Measurements from ENCODE around the gene SEMA4B.

The SEMA4B gene

DNA sequence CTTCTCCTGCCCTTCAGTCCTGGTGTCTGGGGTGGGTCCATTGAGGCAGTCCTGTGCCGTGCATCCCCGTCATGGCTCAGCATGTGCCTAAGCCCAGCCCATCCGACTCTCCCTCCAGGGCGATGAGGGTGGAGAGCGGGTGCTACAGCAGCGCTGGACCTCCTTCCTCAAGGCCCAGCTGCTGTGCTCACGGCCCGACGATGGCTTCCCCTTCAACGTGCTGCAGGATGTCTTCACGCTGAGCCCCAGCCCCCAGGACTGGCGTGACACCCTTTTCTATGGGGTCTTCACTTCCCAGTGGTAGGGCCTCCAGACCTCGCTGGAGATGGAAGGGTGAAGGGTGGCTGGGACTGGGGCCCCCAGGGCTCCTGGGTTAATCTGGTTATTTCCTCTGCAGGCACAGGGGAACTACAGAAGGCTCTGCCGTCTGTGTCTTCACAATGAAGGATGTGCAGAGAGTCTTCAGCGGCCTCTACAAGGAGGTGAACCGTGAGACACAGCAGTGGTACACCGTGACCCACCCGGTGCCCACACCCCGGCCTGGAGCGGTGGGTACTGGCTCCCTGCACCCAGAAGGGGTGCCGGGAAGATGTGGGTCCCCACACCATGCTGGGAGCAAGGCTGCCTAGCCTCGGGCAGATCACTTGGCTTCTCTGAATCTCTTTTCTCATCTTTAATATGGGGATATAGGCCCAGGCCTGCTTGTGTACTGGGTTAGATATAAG, 22.5 kb downstream of the SEMA4B start:
- no peak for DNase-seq (ENCODE audit: low spot score)
- TF ChIP-seq, protein P1, sequence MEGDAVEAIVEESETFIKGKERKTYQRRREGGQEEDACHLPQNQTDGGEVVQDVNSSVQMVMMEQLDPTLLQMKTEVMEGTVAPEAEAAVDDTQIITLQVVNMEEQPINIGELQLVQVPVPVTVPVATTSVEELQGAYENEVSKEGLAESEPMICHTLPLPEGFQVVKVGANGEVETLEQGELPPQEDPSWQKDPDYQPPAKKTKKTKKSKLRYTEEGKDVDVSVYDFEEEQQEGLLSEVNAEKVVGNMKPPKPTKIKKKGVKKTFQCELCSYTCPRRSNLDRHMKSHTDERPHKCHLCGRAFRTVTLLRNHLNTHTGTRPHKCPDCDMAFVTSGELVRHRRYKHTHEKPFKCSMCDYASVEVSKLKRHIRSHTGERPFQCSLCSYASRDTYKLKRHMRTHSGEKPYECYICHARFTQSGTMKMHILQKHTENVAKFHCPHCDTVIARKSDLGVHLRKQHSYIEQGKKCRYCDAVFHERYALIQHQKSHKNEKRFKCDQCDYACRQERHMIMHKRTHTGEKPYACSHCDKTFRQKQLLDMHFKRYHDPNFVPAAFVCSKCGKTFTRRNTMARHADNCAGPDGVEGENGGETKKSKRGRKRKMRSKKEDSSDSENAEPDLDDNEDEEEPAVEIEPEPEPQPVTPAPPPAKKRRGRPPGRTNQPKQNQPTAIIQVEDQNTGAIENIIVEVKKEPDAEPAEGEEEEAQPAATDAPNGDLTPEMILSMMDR (IDR thresholded peaks at IDR 0.05; ENCODE audit: extremely low read depth, missing control alignments): no peak

DNA sequence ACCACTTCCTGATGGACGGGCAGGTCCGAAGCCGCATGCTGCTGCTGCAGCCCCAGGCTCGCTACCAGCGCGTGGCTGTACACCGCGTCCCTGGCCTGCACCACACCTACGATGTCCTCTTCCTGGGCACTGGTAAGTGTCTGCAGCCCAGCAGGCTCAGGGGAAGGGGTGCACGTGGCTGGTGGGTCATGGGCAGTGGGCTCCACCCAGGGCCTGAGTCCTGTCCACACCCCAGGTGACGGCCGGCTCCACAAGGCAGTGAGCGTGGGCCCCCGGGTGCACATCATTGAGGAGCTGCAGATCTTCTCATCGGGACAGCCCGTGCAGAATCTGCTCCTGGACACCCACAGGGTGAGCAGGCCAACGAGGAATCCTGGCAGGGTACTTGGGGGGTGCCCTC, 23.9 kb downstream of the SEMA4B start:
- TF ChIP-seq, protein P1 (IDR thresholded peaks at IDR 0.05; ENCODE audit: extremely low read depth, missing control alignments): no peak
- no peak for DNase-seq (ENCODE audit: low spot score)

DNA sequence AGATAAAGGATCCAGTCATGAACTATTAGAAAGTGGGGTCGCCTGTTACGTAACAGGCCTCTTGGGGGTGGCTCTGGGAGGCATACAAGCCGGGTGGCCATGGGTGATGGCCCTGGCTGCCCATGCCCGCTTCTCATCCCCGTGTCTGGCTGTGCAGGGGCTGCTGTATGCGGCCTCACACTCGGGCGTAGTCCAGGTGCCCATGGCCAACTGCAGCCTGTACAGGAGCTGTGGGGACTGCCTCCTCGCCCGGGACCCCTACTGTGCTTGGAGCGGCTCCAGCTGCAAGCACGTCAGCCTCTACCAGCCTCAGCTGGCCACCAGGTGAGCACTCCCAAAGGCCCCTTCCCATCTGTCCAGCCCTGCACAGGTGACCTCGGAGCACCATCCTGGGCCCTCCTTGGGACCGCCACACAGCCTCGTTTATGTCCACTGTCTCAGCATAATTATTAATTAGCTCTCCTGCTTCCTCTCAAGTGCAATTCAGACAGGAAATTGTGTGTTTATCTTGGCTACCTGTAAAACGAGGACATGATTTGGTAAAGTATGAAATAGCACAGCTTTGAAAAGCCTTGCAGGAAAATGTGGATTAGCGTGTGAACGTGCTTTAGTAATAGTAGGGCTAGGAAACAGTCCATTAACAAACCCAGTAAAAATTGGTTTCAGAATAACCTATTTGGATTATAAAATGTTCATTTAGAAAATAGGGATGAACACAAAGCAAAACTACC, 24.5 kb downstream of the SEMA4B start:
- no peak for DNase-seq (ENCODE audit: low spot score)
- TF ChIP-seq, protein P1 (IDR thresholded peaks at IDR 0.05; ENCODE audit: extremely low read depth, missing control alignments): no peak

DNA sequence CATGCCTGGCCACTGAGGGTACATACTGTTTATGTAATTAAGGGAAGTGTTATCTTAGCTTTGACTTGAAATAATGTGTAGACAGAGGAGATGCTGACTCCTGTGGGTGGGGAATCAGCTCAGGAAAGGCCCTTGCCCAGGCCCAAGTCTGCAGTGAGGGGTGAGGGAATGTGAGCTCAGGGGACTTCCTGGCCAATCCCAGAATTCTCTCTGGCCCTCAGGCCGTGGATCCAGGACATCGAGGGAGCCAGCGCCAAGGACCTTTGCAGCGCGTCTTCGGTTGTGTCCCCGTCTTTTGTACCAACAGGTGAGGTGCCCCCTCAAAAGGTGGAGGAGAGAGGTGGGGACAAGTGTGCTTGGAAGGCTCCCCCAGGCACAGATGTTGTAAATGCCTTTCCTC, 26.2 kb downstream of the SEMA4B start:
- DNase-seq (ENCODE audit: low spot score): no peak
- TF ChIP-seq, protein P1 (IDR thresholded peaks at IDR 0.05; ENCODE audit: extremely low read depth, missing control alignments): no peak

DNA sequence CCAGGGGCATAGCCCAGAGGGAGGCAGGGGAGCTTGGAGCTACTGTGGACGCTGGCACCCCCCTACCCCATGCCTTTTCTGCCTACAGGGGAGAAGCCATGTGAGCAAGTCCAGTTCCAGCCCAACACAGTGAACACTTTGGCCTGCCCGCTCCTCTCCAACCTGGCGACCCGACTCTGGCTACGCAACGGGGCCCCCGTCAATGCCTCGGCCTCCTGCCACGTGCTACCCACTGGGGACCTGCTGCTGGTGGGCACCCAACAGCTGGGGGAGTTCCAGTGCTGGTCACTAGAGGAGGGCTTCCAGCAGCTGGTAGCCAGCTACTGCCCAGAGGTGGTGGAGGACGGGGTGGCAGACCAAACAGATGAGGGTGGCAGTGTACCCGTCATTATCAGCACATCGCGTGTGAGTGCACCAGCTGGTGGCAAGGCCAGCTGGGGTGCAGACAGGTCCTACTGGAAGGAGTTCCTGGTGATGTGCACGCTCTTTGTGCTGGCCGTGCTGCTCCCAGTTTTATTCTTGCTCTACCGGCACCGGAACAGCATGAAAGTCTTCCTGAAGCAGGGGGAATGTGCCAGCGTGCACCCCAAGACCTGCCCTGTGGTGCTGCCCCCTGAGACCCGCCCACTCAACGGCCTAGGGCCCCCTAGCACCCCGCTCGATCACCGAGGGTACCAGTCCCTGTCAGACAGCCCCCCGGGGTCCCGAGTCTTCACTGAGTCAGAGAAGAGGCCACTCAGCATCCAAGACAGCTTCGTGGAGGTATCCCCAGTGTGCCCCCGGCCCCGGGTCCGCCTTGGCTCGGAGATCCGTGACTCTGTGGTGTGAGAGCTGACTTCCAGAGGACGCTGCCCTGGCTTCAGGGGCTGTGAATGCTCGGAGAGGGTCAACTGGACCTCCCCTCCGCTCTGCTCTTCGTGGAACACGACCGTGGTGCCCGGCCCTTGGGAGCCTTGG, 27.0 kb downstream of the SEMA4B start:
- TF ChIP-seq, protein P1 (IDR thresholded peaks at IDR 0.05; ENCODE audit: extremely low read depth, missing control alignments): no peak

DNA sequence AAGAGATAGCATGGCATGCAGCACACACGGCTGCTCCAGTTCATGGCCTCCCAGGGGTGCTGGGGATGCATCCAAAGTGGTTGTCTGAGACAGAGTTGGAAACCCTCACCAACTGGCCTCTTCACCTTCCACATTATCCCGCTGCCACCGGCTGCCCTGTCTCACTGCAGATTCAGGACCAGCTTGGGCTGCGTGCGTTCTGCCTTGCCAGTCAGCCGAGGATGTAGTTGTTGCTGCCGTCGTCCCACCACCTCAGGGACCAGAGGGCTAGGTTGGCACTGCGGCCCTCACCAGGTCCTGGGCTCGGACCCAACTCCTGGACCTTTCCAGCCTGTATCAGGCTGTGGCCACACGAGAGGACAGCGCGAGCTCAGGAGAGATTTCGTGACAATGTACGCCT, 27.8 kb downstream of the SEMA4B start:
- TF ChIP-seq, protein P1 (IDR thresholded peaks at IDR 0.05; ENCODE audit: extremely low read depth, missing control alignments): no peak
- DNase-seq (ENCODE audit: low spot score): no peak

More for the DNA sequence above, 27.0 kb downstream of the SEMA4B start:
- no peak for DNase-seq (ENCODE audit: low spot score)
